GM21825 (cell line): ENCODE data around the gene CXCR2.
"Not testable (repeated sequence)": the region's sequence is repeated elsewhere in the genome, so short reads cannot be mapped to it uniquely, and the experiment has no call there.

ENCODE experiments used
- ATAC-seq: cut with Tn5 transposase; IDR thresholded peaks from one replicate; pipeline ENCODE4 v1.9.1; 2021; ENCODE audit warnings: mild to moderate bottlenecking, moderate library complexity; ENCODE audit not compliant: unreplicated experiment

Gene CXCR2

DNA sequence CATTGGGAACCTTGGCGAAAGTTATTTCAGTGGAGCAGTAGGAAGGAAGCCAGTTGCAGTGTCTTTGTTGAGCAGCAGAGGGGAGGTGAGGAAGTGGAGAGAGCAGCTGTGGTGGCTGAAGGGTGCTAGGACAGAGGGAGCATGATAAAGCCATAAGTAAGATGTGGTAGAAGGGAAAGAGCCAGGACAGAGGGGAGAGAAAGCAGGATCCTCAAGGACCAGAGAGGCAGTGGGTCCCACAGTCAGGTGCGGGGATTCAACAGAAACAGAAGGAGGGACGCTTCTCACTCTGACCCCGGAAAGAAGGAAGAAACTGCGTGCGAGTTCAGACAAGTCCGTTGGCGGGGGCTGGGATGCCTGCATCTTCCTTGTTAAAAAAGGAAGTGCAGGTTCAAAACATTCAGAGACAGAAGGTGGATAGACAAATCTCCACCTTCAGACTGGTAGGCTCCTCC lies at the start of gene CXCR2:
TSS of gene CXCR2 (plus strand) at position 403 of the 455 bp plus-strand sequence. CDS start 8,774 bp downstream, outside the sequence.
- ATAC-seq = no peak

DNA sequence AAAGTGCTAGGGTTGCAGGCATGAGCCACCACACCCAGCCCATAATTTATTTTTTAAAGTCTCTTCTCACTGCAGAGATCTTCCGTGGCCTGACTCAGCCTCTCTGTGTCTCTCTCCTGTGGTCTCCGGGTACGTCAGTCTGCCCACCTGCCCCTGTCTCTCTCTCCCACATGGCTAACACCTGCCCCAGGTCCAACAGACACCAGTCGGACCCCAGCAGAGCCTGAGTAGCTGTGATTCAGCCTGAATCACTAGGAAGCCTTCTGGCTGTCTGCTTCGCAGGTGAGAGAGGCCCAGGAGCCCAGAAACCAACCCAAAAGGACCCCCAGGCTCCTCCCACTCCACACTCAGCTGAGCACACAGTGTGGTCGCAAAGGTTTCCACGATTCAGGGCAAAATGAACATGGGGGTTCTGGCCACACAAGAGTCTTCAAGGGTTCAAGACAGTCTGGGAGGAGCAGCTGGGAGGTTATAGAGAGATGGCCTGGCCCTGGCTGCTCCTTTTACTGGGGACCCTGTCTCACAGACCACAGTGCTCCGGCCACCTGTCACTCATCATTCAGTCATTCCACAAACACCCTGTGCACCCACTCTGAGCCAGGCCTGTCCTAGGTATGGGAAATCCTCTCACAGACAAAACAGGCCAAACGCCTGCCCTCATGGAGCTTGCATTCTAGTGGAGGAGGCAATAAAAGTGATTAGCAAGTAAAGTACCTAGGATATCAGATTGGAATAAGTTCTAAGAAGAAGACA lies 48.2 kb upstream of the CXCR2 start:
- ATAC-seq = no peak

DNA sequence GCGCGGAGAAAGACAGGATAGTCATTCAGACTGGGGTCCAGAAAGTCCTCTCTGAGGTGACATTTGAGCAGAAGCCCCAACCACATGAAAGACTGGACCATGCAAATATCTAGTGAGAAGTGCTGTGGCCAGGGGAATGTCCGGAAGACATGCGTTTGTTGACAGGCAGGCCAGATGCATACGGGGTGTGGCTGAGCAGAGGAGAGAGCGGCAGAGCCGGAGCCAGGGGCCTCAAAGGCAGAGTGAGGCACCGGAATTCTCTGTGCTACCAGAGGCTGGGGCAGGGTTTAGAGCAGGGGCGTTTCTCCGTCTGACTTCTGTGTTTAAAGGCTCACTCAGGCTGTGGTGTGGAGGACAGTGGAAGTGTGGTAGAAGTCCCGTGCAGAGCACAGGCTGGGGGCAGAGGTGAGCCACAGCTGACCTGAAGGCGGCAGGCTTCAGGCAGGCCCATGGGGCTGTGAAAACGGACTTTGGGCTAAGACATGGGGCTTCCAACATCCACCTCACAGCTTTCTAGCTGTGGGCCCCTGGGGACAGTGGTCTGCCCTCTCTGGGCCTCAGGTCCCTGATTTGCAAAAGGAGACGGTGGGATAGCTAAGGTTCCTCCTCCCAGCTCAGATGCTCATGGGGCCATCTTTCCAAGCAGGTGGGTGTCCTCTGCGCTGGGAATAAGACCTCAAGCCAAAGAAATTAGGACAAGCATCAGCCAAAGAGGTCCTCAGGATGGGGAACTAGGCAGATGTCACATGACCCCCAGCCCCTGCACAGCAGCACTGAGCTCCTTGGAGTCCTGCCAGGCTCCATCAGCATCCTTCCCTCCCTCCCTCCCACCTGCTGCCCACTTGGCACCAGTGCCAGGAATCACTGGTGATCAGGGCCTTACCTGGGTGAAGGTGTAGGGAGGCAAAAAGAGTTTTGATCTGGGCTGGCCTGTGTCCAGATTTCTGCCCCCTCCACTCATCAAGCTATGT lies 45.6 kb upstream of the CXCR2 start:
- no peak for ATAC-seq

DNA sequence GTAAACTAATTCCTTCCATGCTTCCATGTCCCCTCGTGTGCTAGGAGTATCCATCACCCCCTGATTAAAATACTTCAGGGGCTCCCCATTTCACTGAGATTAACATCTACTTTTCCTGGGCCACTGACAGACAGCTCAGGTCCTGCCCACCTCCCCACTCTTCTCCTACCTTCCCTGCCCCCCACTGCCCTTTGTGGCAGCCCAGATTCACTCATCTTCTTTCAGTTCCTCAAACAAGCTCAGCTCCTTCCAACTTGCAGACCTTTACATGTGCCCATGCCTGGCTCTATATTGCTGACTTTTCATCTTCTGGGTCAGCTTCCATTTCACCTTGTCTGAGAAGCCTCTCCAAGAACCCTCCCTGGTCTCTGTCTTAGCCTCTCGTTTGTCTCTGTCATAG lies 44.8 kb upstream of the CXCR2 start:
- ATAC-seq = peak; percentile 95

DNA sequence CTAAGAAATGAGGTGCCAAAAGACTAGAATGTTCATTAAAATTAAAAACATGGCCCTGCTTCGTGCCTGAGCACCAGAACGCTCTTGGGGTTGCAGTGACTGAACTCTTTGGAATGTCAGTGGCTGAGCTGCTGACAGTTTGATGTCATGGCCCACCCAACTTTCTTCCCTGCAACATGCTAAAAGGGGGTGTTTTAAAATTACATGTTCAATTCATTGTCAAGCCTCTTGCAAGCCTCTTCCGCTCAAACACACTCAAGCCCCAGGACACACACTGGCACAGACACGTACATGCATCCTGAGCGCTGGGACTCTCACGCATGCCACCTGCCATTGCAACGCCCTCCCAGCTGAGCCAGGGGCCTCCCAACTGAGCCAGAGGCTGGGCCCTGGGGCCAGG lies 44.1 kb upstream of the CXCR2 start:
- no peak for ATAC-seq

DNA sequence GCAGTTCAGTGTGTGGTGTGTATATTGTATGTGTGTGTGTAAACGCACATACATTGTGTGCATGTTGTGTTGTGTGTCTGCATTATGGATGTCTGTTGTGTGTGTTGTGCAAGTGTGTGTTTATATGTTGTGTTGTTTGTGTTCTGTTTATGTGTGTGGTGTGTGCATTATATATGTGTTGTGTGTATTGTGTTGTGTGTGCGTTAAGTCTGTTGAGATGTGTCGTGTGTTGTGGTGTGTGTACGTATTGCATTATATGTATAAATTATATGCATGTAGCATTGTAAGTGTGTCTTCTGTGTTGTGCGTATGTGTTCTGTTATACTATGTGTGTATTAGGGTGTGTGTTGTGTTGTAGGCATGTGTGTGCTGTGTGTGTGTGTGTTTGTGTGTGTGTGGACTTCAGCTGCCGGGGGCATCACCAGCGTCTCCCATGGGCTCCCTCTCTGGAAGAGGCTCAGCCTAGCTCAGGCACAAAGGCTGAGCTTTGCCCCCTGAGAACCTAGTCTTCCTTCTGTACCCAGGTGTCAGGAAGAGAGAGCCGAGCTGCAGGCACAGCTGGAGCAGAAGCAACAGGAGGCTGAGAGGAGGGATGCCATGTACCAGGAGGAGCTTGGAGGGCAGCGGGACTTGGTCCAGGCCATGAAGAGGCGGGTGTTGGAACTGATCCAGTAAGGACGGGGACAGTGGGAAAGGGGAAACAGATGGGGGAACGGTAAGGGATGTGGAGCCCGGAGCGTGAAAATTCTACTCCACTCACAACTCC lies 43.1 kb upstream of the CXCR2 start:
- no peak for ATAC-seq

DNA sequence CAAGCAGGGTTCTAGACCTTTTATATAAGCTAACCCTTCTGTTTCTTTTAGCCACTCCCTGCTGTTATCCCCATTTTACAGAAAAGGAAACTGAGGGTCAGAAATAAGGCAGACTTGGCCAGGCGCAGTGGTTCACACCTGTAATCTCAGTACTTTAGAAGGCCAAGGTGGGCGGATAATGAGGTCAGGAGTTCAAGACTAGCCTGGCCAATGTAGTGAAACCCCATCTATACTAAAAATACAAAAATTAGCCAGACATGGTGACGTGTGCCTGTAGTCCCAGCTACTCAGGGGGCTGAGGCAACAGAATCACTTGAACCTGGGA lies 42.5 kb upstream of the CXCR2 start:
- no peak for ATAC-seq

DNA sequence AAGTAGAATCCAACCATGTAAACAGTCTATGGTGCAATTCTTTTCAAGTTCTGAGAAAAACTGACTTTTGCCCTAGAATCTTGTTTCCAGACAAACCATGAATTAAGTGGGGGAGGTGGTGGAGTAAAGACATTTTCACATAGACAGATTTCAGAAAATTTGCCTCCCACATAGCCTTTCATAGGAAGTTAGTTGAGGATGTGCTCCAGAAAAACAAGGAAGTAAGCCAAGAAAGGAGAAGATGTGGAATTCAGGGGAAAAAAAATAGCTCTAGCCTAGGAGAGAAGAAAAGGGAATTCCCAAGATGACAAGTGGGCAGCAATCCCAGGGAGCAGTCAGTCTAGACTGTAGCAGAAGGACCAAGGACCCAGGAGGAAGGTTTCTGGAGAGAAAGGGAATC lies 39.4 kb upstream of the CXCR2 start:
- ATAC-seq = no peak

DNA sequence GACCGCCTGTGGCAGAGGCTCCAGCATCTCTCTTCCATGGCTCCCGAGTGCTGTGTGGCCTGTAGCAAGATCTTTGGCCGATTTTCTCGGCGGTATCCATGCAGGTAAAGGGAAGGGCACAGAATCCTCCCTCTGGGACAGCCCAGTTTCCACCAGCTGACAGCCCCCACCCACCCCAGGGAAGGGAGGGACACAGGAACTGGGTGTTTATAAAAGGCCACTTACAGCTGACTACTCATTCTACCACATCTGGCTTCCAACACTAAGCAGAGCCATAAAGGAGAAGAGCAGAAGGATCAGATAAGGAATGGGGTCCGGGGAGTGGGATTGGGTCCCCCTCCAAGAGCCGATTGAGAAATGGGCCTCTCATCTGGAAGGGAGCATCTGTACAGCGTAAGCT lies 36.6 kb upstream of the CXCR2 start:
- no peak for ATAC-seq

DNA sequence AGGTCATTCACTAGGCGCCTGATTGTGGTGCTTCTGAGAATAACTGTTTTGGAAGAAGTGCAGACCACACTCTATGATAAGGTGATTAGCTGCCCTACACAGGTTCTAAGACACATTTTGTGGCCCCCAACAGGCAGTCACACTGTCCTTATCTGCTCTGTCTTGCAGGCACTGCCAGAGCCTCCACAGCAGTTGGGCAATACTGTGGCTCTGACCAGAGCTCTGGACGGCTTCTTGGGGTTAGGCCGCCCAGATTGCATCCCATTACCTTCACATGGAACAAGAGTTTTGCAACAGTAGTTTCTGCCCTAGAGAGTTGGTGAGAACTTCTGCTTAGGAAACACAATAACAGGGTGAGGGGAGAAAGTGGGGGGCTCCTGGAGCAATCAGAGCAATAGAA lies 34.1 kb upstream of the CXCR2 start:
- no peak for ATAC-seq

DNA sequence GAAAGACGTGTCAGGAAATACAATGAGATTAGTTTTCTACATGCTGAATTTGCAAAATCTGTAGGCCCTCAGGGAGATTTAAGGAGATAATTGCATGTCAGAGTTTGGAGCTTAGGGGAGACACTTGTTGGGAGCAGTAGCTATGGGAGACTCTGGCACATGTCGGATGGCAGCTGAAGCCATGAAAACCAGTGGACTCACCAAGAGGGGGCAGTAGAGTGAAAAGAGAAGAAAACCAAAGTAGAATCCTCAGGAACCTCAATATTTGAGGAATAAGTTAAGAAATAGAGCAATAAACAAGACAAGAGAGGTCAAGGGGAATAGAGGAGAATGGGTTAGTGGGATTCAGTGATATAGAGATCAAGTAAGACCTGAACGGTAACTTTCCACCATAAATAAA lies 31.9 kb upstream of the CXCR2 start:
- no peak for ATAC-seq

DNA sequence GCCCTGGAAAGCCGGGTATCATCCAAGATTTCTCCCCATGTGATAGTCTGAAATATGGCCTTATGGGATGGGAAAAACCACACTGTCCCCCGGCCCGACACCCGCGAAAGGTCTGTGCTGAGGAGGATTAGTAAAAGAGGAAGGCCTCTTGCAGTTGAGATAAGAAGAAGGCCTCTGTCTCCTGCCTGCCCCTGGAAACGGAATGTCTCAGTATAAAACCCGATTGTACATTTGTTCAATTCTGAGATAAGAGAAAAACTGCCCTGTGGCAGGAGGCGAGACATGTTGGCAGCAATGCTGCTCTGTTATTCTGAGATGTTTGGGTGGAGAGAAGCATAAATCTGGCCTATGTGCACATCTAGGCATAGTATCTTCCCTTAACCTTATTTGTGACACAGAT lies 30.0 kb upstream of the CXCR2 start:
- no peak for ATAC-seq

DNA sequence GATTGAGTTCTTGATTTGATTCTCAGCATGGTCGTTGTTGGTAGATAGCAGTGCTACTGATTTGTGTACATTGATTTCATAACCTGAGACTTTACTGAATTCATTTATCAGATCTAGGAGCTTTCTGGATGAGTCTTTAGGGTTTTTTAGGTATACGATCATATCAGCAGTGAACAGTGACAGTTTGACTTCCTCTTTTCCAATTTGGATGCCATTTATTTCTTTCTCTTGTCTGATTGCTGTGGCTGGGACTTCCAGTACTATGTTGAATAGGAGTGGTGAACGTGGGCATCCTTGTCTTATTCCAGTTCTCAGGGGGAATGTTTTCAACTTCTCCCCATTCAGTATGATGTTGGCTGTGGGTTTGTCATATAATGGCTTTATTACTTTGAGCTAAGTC lies 27.9 kb upstream of the CXCR2 start:
- no peak for ATAC-seq

DNA sequence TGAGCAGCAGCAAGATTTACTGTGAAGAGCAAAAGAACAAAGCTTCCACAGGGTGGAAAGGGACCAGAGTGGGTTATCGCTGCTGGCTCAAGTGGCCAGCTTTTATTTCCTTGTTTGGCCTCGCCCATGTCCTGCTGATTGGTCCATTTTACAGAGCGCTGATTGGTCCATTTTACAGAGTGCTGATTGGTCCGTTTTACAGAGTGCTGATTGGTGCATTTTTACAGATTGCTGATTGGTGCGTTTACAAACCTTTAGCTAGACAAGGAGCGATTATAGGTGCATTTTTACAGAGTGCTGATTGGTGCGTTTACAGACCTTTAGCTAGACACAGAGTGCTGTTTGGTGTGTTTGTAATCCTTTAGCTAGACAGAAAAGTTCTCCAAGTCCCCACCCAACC lies 17.0 kb upstream of the CXCR2 start:
- not testable (repeated sequence) for ATAC-seq

DNA sequence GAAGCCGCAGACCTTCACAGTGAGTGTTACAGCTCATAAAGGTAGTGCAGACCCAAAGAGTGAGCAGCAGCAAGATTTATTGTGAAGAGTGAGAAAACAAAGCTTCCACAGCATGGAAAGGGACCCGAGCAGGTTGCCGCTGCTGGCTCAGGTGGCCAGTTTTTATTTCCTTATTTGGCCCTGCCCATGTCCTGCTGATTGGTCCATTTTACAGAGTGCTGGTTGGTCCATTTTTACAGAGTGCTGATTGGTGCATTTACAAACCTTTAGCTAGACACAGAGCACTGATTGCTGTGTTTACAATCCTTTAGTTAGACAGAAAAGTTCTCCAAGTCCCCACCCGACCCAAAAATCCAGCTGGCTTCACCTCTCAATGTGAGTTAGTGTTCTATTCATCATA lies 4.0 kb upstream of the CXCR2 start:
- ATAC-seq = not testable (repeated sequence)

DNA sequence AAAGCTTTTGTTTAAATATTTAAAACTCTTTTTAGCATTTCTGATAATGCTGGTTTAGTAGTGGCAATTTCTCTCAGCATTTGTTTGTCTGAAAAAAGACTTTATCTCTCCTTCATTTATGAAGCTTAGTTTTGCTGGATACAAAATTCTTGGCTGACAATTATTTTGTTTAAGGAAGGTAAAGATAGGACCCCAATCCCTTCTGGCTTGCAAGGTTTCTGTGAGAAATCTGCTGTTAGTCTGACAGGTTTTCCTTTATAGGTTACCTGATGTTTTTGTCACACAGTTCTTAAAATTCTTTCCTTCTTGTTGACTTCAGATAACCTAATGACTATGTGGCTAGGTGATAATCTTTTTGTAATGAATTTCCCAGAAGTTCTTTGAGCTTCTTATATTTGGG lies 3.5 kb upstream of the CXCR2 start:
- ATAC-seq = not testable (repeated sequence)

DNA sequence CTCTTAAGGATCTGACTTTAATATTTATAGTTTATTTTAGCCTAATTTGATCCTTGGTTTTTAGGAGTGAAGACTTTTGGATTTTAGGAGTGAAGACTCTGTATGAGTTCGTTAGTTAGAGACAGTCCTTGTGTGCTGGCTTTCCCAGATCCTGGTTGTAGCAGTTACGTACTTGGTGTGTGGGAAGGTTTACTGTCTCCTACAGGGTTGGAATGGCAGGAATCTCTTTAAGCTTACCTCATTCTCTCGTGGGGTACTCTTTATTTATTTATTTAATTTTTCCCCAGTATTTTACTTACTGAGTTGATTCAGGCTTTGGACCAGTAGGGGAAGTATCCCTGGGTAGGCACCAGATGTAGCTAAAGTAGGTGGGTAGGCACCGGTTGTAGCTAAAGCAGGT lies 1.8 kb upstream of the CXCR2 start:
- ATAC-seq = no peak

DNA sequence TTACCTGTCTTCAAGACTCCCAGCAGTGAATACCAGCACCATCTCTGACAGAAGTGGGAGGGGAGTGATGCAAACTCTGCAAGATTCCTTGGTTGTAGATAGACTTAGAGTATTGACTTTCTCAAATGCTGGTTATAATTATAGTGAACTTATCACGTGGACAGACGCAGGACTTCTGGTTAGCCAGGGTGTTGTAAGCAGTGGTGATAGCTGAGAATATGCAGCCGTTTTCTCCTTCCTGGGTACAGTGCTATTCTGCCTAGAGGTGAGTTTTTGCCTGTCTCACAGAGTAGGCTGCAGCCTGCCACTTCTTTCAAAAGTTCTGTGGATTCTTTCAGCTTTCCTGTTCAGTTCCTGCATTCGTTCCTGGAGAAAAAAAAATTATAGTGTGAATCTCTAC lies 733 bp upstream of the CXCR2 start:
- ATAC-seq = no peak

DNA sequence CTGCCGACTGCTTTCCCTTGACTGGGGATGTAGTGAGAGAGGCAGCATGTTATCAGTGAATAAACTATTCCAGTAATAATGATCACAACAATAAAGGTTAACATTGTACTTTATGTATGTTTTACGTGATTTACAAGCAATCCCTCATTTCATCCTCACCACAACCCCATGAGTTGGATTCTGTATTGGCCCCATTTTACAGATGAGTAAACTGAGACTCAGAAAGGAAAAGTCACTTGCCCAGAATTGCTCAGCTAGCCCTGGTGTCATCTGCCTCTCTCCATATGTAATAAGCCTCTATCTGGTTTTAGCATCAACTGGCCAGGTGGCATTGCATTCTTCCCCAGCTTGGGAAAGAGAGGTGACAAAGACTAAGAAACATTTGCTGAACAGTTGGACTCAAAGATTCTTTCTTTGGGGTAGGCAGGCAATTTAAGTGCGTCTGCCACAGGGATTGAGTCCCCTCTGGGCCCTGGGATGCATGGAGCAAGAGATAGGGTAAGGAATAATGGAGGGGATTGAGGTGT lies 2.2 kb downstream of the CXCR2 start:
- no peak for ATAC-seq

DNA sequence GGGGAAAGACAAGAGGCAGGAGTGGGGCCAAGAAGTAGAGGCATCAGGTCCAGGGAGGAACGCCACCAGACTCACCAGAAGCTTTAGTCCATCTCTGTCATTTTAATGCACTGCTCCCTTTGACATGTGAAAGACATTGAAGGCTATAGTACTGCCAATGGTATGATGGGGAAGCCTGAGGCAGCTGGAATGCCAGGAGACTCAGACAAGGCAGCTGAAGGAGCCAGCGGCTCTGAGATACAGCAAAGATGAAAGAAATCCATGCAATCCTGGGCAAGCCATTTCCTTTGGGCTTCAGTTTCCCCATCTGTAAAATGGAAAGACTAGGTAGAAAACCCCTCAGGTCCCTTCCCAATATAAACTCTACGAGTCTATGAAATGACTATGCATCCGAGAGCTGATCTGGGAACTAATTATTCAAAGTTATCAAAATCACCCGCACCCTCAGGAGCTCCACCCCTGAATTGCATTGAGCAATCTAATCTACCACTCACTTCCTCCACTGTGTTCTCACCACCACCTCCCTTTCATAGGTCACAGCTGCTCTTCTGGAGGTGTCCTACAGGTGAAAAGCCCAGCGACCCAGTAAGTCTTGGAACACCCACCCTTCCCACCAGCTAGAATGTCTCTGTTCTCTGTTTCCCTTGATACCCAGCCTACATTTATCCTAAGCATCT lies 3.1 kb downstream of the CXCR2 start:
- ATAC-seq = no peak
